Erythroblast (primary cell): ENCODE results near the gene ARSA.

Experiments
- DNase-seq, 2 experiments: peaks; one replicate each; lab custom pipeline; 2025; lab: John Stamatoyannopoulos, UW
- GATA1 ChIP-seq: IDR thresholded peaks from 2 replicates; pipeline ENCODE4 v1.6.1; 2011; ENCODE audit warnings: low read depth, mild to moderate bottlenecking, control low read depth, low read length, moderate library complexity
- POLR2A ChIP-seq: IDR thresholded peaks from 2 replicates; pipeline ENCODE4 v1.6.1; 2011; ENCODE audit warnings: mild to moderate bottlenecking, low read length

The ARSA gene

GRCh38 chr22:50578776-50579310 lies 49.1 kb downstream of the ARSA start:
- no peak for DNase-seq

GRCh38 chr22:50577987-50578775 lies 49.8 kb downstream of the ARSA start, which contains the start of gene CPT1B:
CPT1B (minus strand) TSS chr22:50578427; CDS start chr22:50577915, 512 bp downstream.
- TF ChIP-seq POLR2A, result no peak
- TF ChIP-seq GATA1, result no peak
- DNase-seq, result no peak

More at GRCh38 chr22:50578776-50579310, 49.1 kb downstream of the ARSA start:
- TF ChIP-seq GATA1, result no peak
- no peak for TF ChIP-seq POLR2A

- no peak for DNase-seq
- no peak for TF ChIP-seq POLR2A
- no peak for TF ChIP-seq GATA1
These were observed 50.3 kb downstream of the ARSA start for GRCh38 chr22:50577697-50577986.

GRCh38 chr22:50576806-50577696 lies 50.9 kb downstream of the ARSA start:
- DNase-seq, result no peak

GRCh38 chr22:50576070-50576469 lies 51.9 kb downstream of the ARSA start:
- TF ChIP-seq POLR2A (no peak), GATA1 (no peak)
- peak; percentile 45 to 46 for DNase-seq

More at GRCh38 chr22:50576806-50577696, 50.9 kb downstream of the ARSA start:
- TF ChIP-seq POLR2A (no peak), GATA1 (no peak)

- TF ChIP-seq POLR2A (no peak), GATA1 (no peak)
- no peak for DNase-seq
These were observed 52.5 kb downstream of the ARSA start for GRCh38 chr22:50575426-50575941.
